SU-DHL-6 (cell line): ENCODE data around the gene CCT5.

Experiments
- H2AFZ ChIP-seq: fragments of 200-600 bp; sonication (generic); 2 replicates; pipeline ENCODE4 v1.6.1; 2014; ENCODE audit warnings: low read depth, mild to moderate bottlenecking, moderate library complexity, mixed read lengths, antibody characterized with exemption, low read length; ENCODE audit not compliant: severe bottlenecking
- H3F3A ChIP-seq: fragments of 200-600 bp; shearing (Covaris generic); 2 replicates; pipeline ENCODE4 v1.6.0; 2016; ENCODE audit warnings: antibody characterized with exemption, mild to moderate bottlenecking; ENCODE audit not compliant: insufficient read depth
- H3K27ac ChIP-seq: fragments of 200-600 bp; sonication (generic); 2 replicates; pipeline ENCODE4 v1.5.1; 2016; ENCODE audit warnings: low read depth, mild to moderate bottlenecking, low read length, moderate library complexity, mixed read lengths
- H3K27me3 ChIP-seq: fragments of 200-600 bp; sonication (generic), shearing (Covaris generic); 2 replicates; pipeline ENCODE4 v1.6.0; 2014; ENCODE audit warnings: mild to moderate bottlenecking, low read length
- H3K36me3 ChIP-seq: fragments of 200-600 bp; sonication (generic); 2 replicates; pipeline ENCODE4 v1.6.1; 2014; ENCODE audit warnings: mild to moderate bottlenecking, low read length, mixed read lengths
- H3K4me2 ChIP-seq: fragments of 300-600, 200-600 bp; shearing (Covaris generic), sonication (generic); 2 replicates; pipeline ENCODE4 v1.6.0; 2014; ENCODE audit warnings: low read length, low read depth, mild to moderate bottlenecking; ENCODE audit not compliant: poor library complexity, severe bottlenecking
- H3K4me3 ChIP-seq: fragments of 200-600 bp; sonication (generic); 2 replicates; pipeline ENCODE4 v1.5.1; 2014; ENCODE audit warnings: antibody characterized with exemption, low read length, mild to moderate bottlenecking, mixed read lengths; ENCODE audit not compliant: insufficient read depth, poor library complexity, severe bottlenecking
- H3K79me2 ChIP-seq: fragments of 200-600 bp; sonication (generic); 2 replicates; pipeline ENCODE4 v1.6.1; 2014; ENCODE audit warnings: mild to moderate bottlenecking, low read length, moderate library complexity; ENCODE audit not compliant: insufficient read depth
- H3K9ac ChIP-seq: fragments of 200-600 bp; sonication (generic); 2 replicates; pipeline ENCODE4 v1.7.0; 2014; ENCODE audit warnings: mild to moderate bottlenecking, low read length
- H3K9me2 ChIP-seq: fragments of 200-600 bp; sonication (generic); replicated peaks from 2 replicates; pipeline ENCODE4 v1.6.1; 2014; ENCODE audit warnings: low read length; ENCODE audit not compliant: insufficient read depth
- H3K9me3 ChIP-seq: fragments of 200-600 bp; sonication (generic); 2 replicates; pipeline ENCODE4 v1.6.1; 2014; ENCODE audit warnings: low read length, mixed read lengths; ENCODE audit not compliant: insufficient read depth
- H4K20me1 ChIP-seq: fragments of 200-600 bp; sonication (generic); 2 replicates; pipeline ENCODE4 v1.6.1; 2014; ENCODE audit warnings: low read depth, mild to moderate bottlenecking, antibody characterized with exemption, low read length, moderate library complexity, mixed read lengths
- CTCF ChIP-seq: fragments of 200-600 bp; sonication (generic); IDR thresholded peaks from one replicate; pipeline ENCODE4 v1.5.1; 2017; ENCODE audit warnings: antibody characterized with exemption, mild to moderate bottlenecking, low read length, moderate library complexity; ENCODE audit not compliant: insufficient read depth, poor library complexity, severe bottlenecking
- EZH2phosphoT487 ChIP-seq: fragments of 200-600 bp; sonication (generic), shearing (Covaris generic); conservative IDR thresholded peaks from 2 replicates; pipeline ENCODE4 v1.6.1; 2018; ENCODE audit warnings: mild to moderate bottlenecking, antibody characterized with exemption, low read length, moderate library complexity, mixed read lengths

The CCT5 gene

GRCh38 chr5:10261065-10261464 lies 11.0 kb downstream of the CCT5 start:
- Histone ChIP-seq H4K20me1 (peaks cover 7% of the 10 kb centered on the region; the same call in 1 of the 2 replicates), H3K79me2 (peaks cover 10% of the 10 kb centered on the region), H3K9me2 (no peaks in the 10 kb centered on the region), H3K27me3 (no peaks in the 10 kb centered on the region), H3K9me3 (no peaks in the 10 kb centered on the region), H3K36me3 (peaks cover 70% of the 10 kb centered on the region), H3K4me3 (no peak overlapping the region), H2AFZ (no peak overlapping the region), H3K9ac (no peak overlapping the region), H3K27ac (no peak overlapping the region), H3F3A (peaks cover 30% of the 10 kb centered on the region; the same call in 1 of the 2 replicates), H3K4me2 (no peak overlapping the region)
- no peak for TF ChIP-seq EZH2phosphoT487
- TF ChIP-seq CTCF, result no peak

- no peak overlapping the region for H2AFZ ChIP-seq
- no peaks in the 10 kb centered on the region for H3K27me3 ChIP-seq
- peaks cover 5% of the 10 kb centered on the region; the same call in 1 of the 2 replicates for H4K20me1 ChIP-seq
- H3K27ac ChIP-seq, result no peak overlapping the region
- no peaks in the 10 kb centered on the region for H3K9me2 ChIP-seq
- H3K79me2 ChIP-seq, result no peaks in the 10 kb centered on the region
- H3K9ac ChIP-seq, result no peak overlapping the region
- no peaks in the 10 kb centered on the region for H3K9me3 ChIP-seq
- no peak overlapping the region for H3K4me2 ChIP-seq
- peaks cover 60% of the 10 kb centered on the region for H3K36me3 ChIP-seq
- TF ChIP-seq EZH2phosphoT487, result no peak
- no peak for TF ChIP-seq CTCF
- no peak overlapping the region for H3K4me3 ChIP-seq
- peaks cover 41% of the 10 kb centered on the region for H3F3A ChIP-seq
Observed at GRCh38 chr5:10262121-10262774, 12.2 kb downstream of the CCT5 start.

- no peak overlapping the region for H3K9ac ChIP-seq
- no peak overlapping the region for H3K27ac ChIP-seq
- H3K4me3 ChIP-seq, result no peak overlapping the region
- no peaks in the 10 kb centered on the region for H3K27me3 ChIP-seq
- no peaks in the 10 kb centered on the region for H3K9me3 ChIP-seq
- TF ChIP-seq EZH2phosphoT487, result no peak
- TF ChIP-seq CTCF, result no peak
- H3F3A ChIP-seq, result peaks cover 44% of the 10 kb centered on the region
- H2AFZ ChIP-seq, result no peak overlapping the region
- H3K9me2 ChIP-seq, result no peaks in the 10 kb centered on the region
- H3K79me2 ChIP-seq, result no peaks in the 10 kb centered on the region
- no peak overlapping the region for H3K4me2 ChIP-seq
- peaks cover 5% of the 10 kb centered on the region; the same call in 1 of the 2 replicates for H4K20me1 ChIP-seq
- peaks cover 53% of the 10 kb centered on the region for H3K36me3 ChIP-seq
Observed at GRCh38 chr5:10262995-10263394, 12.9 kb downstream of the CCT5 start.
